ENCODE results near the gene RGS9. TPM values are rescaled to one million over a fixed set of nuclear protein-coding genes. Genes with fewer than 3 reads are reported as not detected.

The RGS9 gene
- total RNA-seq, 1 donor from 2014 or later = 3.2 TPM

DNA sequence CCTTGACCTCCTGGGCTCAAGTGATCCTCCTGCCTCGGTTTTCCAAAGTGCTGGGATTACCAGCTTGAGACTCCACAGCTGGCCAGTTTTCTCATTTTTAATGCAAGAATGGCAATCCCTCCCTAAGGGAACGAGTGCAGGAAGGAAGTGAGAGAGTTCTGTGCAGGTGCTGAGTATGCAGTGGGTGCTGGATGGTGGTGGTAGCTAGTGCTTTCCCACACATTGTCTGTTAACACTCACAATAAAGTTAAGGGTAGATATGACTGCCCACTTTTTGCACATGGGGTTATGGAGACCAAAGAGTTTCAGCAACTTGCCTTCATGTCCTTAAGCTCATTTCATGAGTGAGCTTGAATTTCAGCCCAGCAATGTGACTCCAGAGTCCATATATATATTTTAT, 18.5 kb downstream of the RGS9 start:
- DNase-seq = no peak
- ATAC-seq (ENCODE audit: low read depth) = peak; percentile 29
- Mint-ChIP-seq H3K36me3 (ENCODE audit: low read depth) (no peaks in the 10 kb centered on the region), H3K27me3 (no peaks in the 10 kb centered on the region), H3K4me1 (peaks cover 23% of the 10 kb centered on the region), H3K4me3 (peak overlapping the region; percentile 64), H3K9me3 (no peaks in the 10 kb centered on the region), H3K27ac (peak overlapping the region; percentile 82)
- POLR2A ChIA-PET = interaction anchor here (0.6 to 2.3 kb wide), 10 partner anchors 9 to 181 kb away, joined by 3 to 17 read pairs (median 6); partner anchors contain the start of gene RGS9
- CTCF ChIA-PET = interaction anchor here (1.4 to 2.2 kb wide), 4 partner anchors 16 to 55 kb away, joined by 4 to 10 read pairs (median 6); partner anchors contain the start of gene RGS9
- intact Hi-C loops (cut with micrococcal nuclease) = loop anchor here (1.0 to 5.0 kb wide), 3 partner anchors 9 to 42 kb away; no protein-coding TSS in a partner anchor
- TF ChIP-seq CTCF (IDR thresholded peaks at IDR 0.05) = no peak

GRCh38 chr17:65156185-65156834, 19.1 kb downstream of the RGS9 start:
- H3K9me3 Mint-ChIP-seq = no peaks in the 10 kb centered on the region
- H3K36me3 Mint-ChIP-seq (ENCODE audit: low read depth) = no peaks in the 10 kb centered on the region
- no peak for TF ChIP-seq CTCF (IDR thresholded peaks at IDR 0.05)
- ChIA-PET POLR2A (interaction anchor here (1.9 to 2.3 kb wide), 4 partner anchors 8 to 182 kb away, joined by 7 to 17 read pairs (median 13); no protein-coding TSS in a partner anchor), CTCF (interaction anchor here (1.6 to 2.2 kb wide), 2 partner anchors 16 to 19 kb away, joined by 5 to 10 read pairs; partner anchors contain the start of gene RGS9)
- no peak overlapping the region for H3K27ac Mint-ChIP-seq
- intact Hi-C loops (cut with micrococcal nuclease) = loop anchor here (5.0 kb wide), 1 partner anchor 41 kb away; no protein-coding TSS in a partner anchor
- ATAC-seq (ENCODE audit: low read depth) (no peak), DNase-seq (no peak)
- peaks cover 23% of the 10 kb centered on the region for H3K4me1 Mint-ChIP-seq
- H3K27me3 Mint-ChIP-seq = no peaks in the 10 kb centered on the region
- H3K4me3 Mint-ChIP-seq = no peak overlapping the region

GRCh38 chr17:65156835-65157565, 19.8 kb downstream of the RGS9 start:
- intact Hi-C loops (cut with micrococcal nuclease) = loop anchor here (5.0 kb wide), 1 partner anchor 40 kb away; no protein-coding TSS in a partner anchor
- ATAC-seq (ENCODE audit: low read depth) (no peak), DNase-seq (no peak)
- H3K9me3 Mint-ChIP-seq = no peaks in the 10 kb centered on the region
- H3K27me3 Mint-ChIP-seq = no peaks in the 10 kb centered on the region
- H3K4me1 Mint-ChIP-seq = peaks cover 23% of the 10 kb centered on the region
- CTCF ChIA-PET = no interaction called here
- H3K36me3 Mint-ChIP-seq (ENCODE audit: low read depth) = no peaks in the 10 kb centered on the region
- no peak overlapping the region for H3K4me3 Mint-ChIP-seq
- POLR2A ChIA-PET = no interaction called here
- no peak for TF ChIP-seq CTCF (IDR thresholded peaks at IDR 0.05)
- H3K27ac Mint-ChIP-seq = no peak overlapping the region

GRCh38 chr17:65158041-65158440, 20.9 kb downstream of the RGS9 start:
- no peak for TF ChIP-seq CTCF (IDR thresholded peaks at IDR 0.05)
- no peak overlapping the region for H3K27ac Mint-ChIP-seq
- intact Hi-C loops (cut with micrococcal nuclease) = loop anchor here (5.0 kb wide), 1 partner anchor 39 kb away; no protein-coding TSS in a partner anchor
- no peaks in the 10 kb centered on the region for H3K27me3 Mint-ChIP-seq
- no peak overlapping the region for H3K4me3 Mint-ChIP-seq
- no peak for DNase-seq
- ChIA-PET POLR2A (no interaction called here), CTCF (no interaction called here)
- no peaks in the 10 kb centered on the region for H3K36me3 Mint-ChIP-seq (ENCODE audit: low read depth)
- no peak for ATAC-seq (ENCODE audit: low read depth)
- no peaks in the 10 kb centered on the region for H3K9me3 Mint-ChIP-seq
- H3K4me1 Mint-ChIP-seq = peaks cover 23% of the 10 kb centered on the region

DNA sequence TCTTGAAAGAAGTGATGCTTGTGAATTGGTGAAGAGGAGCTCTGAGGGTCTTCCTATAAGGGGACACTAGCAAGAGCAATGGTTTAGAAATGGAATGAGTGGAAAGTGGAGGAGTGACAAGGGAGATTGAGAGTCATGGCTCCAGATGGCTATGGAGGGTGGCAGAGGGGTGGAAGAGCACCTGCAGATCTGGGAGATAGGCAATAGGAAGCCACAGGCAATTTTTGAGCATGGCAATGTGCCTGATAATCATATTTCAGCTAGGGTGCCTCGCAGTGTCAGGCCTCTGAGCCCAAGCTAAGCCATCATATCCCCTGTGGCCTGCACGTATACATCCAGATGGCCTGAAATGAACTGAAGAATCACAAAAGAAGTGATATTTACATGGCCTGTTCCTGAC, 21.5 kb downstream of the RGS9 start:
- no peaks in the 10 kb centered on the region for H3K9me3 Mint-ChIP-seq
- intact Hi-C loops (cut with micrococcal nuclease) = loop anchor here (5.0 kb wide), 1 partner anchor 39 kb away; no protein-coding TSS in a partner anchor
- DNase-seq = no peak
- H3K4me3 Mint-ChIP-seq = no peak overlapping the region
- H3K4me1 Mint-ChIP-seq = peaks cover 27% of the 10 kb centered on the region
- ChIA-PET CTCF (no interaction called here), POLR2A (no interaction called here)
- H3K27ac Mint-ChIP-seq = no peak overlapping the region
- H3K27me3 Mint-ChIP-seq = no peaks in the 10 kb centered on the region
- ATAC-seq (ENCODE audit: low read depth) = no peak
- no peaks in the 10 kb centered on the region for H3K36me3 Mint-ChIP-seq (ENCODE audit: low read depth)
- no peak for TF ChIP-seq CTCF (IDR thresholded peaks at IDR 0.05)

Measured in activated B cell treated with CpG ODN at 0.5 μM for 24 hours (primary cell).